Heart left ventricle (tissue), 13 donors: ENCODE data around the gene CCDC179.

Experiments
- CTCF ChIP-seq, 12 donors: fragments of 200-600 bp; sonication (generic) in 4 of 12; IDR thresholded peaks; one replicate each; pipeline versions ENCODE4 v1.5.0 to v1.8.0; 2018 to 2022; ENCODE audit warnings: antibody characterized with exemption in 12 of 12, mild to moderate bottlenecking in 5 of 12
- POLR2A ChIP-seq, 2 donors: fragments of 450-650 bp; IDR thresholded peaks; one replicate each; pipeline ENCODE4 v1.6.1; 2017; ENCODE audit warnings: antibody characterized with exemption in 2 of 2, mild to moderate bottlenecking in 2 of 2, moderate library complexity in 2 of 2
- donor health status: ischemic (EF 13 %, LVEDD 7.1; RV severe dilation, severe dysfunction).
- donor health status: DM: no; HTN: yes; CAD: no.
- donor health status: DM: no; HTN: no; CAD: no.
- donor health status: ischemic (EF 25% LVEDD 6.9; RV normal size, moderate dysfunction).
- donor health status: ischemic (EF 25% LVEDD 5.7; RV mildly dilated, moderate dysfunction).
- donor health status: ischemic (EF 35%, LVEDD 5.7; RV mildly dilated, moderate dysfunction).
- donor health status: nonischemic (EF 11% LVEDD 7.7; RV severe dilation, severe dysfunction).
- donor health status: DM: yes; HTN: yes; CAD: no.
- donor health status: PGD.
- donor health status: ischemic (EF 29% LVEDD 5.4; RV normal size, mild dysfunction).
- donor health status: nonischemic (EF 23%, LVEDD 6.1; RV moderate dilation, normal function).

DNA sequence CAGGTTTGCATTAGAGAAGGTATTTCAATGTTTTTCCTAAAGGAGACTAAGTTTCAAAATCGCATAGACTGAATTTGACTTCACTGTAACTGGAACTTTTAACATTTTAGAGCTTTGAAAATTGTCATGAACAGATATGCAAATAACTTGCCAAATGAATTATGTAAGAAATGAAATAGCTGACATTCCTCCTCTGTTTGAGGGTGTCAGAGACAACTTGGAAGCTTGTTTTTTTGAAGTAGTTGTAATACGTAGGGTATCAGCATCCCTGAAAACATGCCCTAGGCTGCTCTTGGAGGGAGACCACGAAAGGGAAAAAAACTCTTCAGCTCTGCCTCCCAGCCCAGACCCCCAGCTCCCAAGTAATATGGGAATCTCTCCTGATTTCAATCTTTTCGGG lies 41.3 kb upstream of the CCDC179 start:
- no peak for TF ChIP-seq CTCF (IDR thresholded peaks at IDR 0.05)
- no peak for TF ChIP-seq POLR2A (IDR thresholded peaks at IDR 0.05)
